ACHN (cell line): ENCODE data around the gene PLXNA2.

Experiments
- DNase-seq: peaks from one replicate; pipeline ENCODE4 v3.0.0-alpha.2; 2015
- in situ Hi-C: cut with HindIII; loops from 2 replicates; pipeline ENCODE4 v1.10.0; 2017; ENCODE audit warnings: low sequenced_read_pairs, low pct_ligation_motif_present, low pct_unique_long_range_greater_than_20kb

Gene PLXNA2

GRCh38 chr1:208192995-208193394 lies 51.2 kb downstream of the PLXNA2 start:
- DNase-seq = no peak
- in situ Hi-C loops = no loop called here

GRCh38 chr1:208190784-208191183 lies 53.4 kb downstream of the PLXNA2 start:
- DNase-seq = no peak
- in situ Hi-C loops = no loop called here

- DNase-seq = no peak
- in situ Hi-C loops = no loop called here
These were observed 54.5 kb downstream of the PLXNA2 start for GRCh38 chr1:208189716-208190115.

- no peak for DNase-seq
- in situ Hi-C loops = no loop called here
These were observed 55.0 kb downstream of the PLXNA2 start for GRCh38 chr1:208189183-208189582.

GRCh38 chr1:208188607-208189006 lies 55.6 kb downstream of the PLXNA2 start:
- in situ Hi-C loops = no loop called here

GRCh38 chr1:208187499-208188041 lies 56.6 kb downstream of the PLXNA2 start:
- no peak for DNase-seq
- in situ Hi-C loops = no loop called here

More at GRCh38 chr1:208188607-208189006, 55.6 kb downstream of the PLXNA2 start:
- DNase-seq = no peak

- in situ Hi-C loops = no loop called here
- DNase-seq = no peak
These were observed 58.4 kb downstream of the PLXNA2 start for GRCh38 chr1:208185801-208186231.

- DNase-seq = no peak
- in situ Hi-C loops = no loop called here
These were observed 59.1 kb downstream of the PLXNA2 start for GRCh38 chr1:208184966-208185654.

GRCh38 chr1:208183977-208184911 lies 59.9 kb downstream of the PLXNA2 start:
- in situ Hi-C loops = no loop called here
- DNase-seq = peak; percentile 20

- DNase-seq = no peak
- in situ Hi-C loops = no loop called here
These were observed 61.1 kb downstream of the PLXNA2 start for GRCh38 chr1:208182880-208183645.

- DNase-seq = no peak
These were observed 62.8 kb downstream of the PLXNA2 start for GRCh38 chr1:208181364-208181763.

GRCh38 chr1:208180421-208180820 lies 63.8 kb downstream of the PLXNA2 start:
- no peak for DNase-seq
- in situ Hi-C loops = no loop called here

More at GRCh38 chr1:208181364-208181763, 62.8 kb downstream of the PLXNA2 start:
- in situ Hi-C loops = no loop called here

- no peak for DNase-seq
- in situ Hi-C loops = no loop called here
These were observed 64.2 kb downstream of the PLXNA2 start for GRCh38 chr1:208179961-208180409.

- no peak for DNase-seq
- in situ Hi-C loops = no loop called here
These were observed 64.8 kb downstream of the PLXNA2 start for GRCh38 chr1:208179263-208179816.

GRCh38 chr1:208178091-208178529 lies 66.1 kb downstream of the PLXNA2 start:
- no peak for DNase-seq
- in situ Hi-C loops = no loop called here

- DNase-seq = no peak
- in situ Hi-C loops = no loop called here
These were observed 66.5 kb downstream of the PLXNA2 start for GRCh38 chr1:208177656-208178055.

- no peak for DNase-seq
These were observed 67.5 kb downstream of the PLXNA2 start for GRCh38 chr1:208176649-208177048.

GRCh38 chr1:208175508-208175895 lies 68.7 kb downstream of the PLXNA2 start:
- in situ Hi-C loops = no loop called here
- no peak for DNase-seq

More at GRCh38 chr1:208176649-208177048, 67.5 kb downstream of the PLXNA2 start:
- in situ Hi-C loops = no loop called here
